ENCODE measurements around the gene ILF3.

DNA sequence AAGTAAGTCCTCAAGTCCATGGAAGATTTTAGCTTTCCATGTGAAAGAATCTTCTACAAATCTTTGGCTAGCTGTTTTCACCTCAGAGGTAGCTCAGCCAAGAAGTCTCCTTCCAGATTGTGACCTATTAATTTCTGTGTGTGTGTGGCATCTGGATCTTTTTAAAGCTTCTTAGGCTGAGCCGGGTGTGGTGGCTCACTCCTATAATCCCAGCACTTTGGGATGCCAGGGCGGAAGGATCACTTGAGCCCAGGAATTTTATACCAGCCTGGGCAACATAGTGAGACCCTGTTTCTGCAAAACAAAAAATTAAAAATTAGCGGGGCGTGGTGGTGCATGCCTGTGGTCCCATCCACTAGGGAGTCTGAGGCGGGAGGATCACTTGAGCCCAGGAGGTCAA, 42.2 kb upstream of the ILF3 start:
- TF ChIP-seq CTCF (IDR thresholded peaks at IDR 0.05) (no peak), POLR2A (IDR thresholded peaks at IDR 0.05) (no peak)

Data from adrenal gland (tissue), 5 donors.